22Rv1 (cell line): ENCODE measurements around the gene GAA.

Source experiments
- H3K27ac ChIP-seq: fragments of 450-650 bp; 2 replicates; pipeline ENCODE4 v1.5.1; 2017
- ZFX ChIP-seq: fragments of 450-650 bp; IDR thresholded peaks from 2 replicates; pipeline ENCODE4 v1.6.1; 2017; ENCODE audit warnings: antibody characterized with exemption, borderline replicate concordance
- TF ChIP-seq, protein P1 (sequence below): fragments of 450-650 bp; IDR thresholded peaks from 2 replicates; pipeline ENCODE4 v1.5.1; 2017; ENCODE audit warnings: mild to moderate bottlenecking

GAA gene

DNA sequence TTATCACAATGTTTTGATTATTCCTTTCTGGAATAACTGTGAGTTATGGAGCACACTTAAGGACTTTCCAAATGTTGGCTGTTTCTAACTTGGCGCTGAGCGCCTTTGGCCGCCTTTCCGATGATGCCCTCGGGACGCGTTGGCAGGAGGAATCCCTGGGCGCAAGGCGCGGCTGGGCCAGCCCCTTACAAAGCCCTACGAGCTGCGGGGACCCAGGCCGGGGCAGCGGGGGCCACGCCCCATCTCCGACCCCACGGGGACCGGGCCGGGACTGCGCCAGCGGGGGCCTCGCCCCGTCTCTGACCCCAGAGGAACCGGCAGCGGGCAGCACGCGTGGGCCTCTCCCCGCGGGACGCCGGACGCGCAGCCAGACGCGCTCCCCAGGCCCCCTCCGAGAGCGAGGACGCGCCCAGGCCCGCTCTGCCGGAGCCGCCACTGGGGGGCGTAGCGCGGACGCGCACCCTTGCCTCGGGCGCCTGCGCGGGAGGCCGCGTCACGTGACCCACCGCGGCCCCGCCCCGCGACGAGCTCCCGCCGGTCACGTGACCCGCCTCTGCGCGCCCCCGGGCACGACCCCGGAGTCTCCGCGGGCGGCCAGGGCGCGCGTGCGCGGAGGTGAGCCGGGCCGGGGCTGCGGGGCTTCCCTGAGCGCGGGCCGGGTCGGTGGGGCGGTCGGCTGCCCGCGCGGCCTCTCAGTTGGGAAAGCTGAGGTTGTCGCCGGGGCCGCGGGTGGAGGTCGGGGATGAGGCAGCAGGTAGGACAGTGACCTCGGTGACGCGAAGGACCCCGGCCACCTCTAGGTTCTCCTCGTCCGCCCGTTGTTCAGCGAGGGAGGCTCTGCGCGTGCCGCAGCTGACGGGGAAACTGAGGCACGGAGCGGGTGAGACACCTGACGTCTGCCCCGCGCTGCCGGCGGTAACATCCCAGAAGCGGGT is at the start of gene GAA:
GAA (plus strand) TSS at position 571 of the 935 bp plus-strand sequence. CDS start 3,006 bp downstream, outside the sequence.
- peak within 1 kb of the TSS; percentile 66 for H3K27ac ChIP-seq
- TF ChIP-seq ZFX: no peak
- TF ChIP-seq, protein P1, sequence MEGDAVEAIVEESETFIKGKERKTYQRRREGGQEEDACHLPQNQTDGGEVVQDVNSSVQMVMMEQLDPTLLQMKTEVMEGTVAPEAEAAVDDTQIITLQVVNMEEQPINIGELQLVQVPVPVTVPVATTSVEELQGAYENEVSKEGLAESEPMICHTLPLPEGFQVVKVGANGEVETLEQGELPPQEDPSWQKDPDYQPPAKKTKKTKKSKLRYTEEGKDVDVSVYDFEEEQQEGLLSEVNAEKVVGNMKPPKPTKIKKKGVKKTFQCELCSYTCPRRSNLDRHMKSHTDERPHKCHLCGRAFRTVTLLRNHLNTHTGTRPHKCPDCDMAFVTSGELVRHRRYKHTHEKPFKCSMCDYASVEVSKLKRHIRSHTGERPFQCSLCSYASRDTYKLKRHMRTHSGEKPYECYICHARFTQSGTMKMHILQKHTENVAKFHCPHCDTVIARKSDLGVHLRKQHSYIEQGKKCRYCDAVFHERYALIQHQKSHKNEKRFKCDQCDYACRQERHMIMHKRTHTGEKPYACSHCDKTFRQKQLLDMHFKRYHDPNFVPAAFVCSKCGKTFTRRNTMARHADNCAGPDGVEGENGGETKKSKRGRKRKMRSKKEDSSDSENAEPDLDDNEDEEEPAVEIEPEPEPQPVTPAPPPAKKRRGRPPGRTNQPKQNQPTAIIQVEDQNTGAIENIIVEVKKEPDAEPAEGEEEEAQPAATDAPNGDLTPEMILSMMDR: peak; percentile 95

DNA sequence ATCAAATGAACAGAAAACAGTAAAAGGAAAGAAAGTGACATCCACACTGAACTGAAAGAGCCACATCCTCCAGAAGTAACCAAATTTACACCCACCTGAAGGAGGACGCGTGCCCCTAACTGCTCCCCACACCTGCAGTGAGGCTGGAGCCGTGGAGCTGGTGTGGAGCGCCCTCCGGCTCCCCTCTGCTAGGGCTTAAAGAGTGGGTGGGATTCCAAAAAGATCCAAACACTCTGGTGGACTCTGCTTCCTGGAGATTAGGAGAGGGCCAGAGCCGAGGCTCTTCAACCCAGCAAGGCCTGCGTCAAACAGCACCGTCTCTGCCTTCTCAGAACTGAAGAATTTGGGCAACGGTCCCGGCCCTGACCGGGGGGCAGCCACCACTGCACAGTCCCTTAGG is 49.7 kb upstream of the GAA start:
- no peak overlapping the region for H3K27ac ChIP-seq
- no peak for TF ChIP-seq ZFX
- TF ChIP-seq, protein P1: no peak

DNA sequence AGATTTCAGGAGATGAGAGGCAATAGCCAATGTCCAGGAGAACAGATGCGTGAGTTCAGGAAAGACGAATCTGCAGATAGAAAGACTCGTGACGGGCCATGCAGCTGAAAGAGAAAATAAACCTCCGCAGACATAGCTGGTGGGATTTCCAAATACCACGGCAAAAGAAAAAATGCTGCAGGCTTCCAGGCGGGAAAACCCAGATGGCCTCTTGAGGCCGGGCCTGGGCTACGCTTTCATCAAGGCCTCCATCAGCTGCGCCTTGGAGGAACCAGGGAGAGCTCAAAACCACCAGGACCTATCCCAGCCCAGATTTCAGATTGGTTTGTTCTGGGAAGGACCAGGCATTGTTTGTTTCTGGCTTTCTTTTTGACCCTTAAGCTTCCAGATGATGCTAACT is 48.3 kb upstream of the GAA start:
- TF ChIP-seq, protein P1: no peak
- TF ChIP-seq ZFX: no peak
- no peak overlapping the region for H3K27ac ChIP-seq

DNA sequence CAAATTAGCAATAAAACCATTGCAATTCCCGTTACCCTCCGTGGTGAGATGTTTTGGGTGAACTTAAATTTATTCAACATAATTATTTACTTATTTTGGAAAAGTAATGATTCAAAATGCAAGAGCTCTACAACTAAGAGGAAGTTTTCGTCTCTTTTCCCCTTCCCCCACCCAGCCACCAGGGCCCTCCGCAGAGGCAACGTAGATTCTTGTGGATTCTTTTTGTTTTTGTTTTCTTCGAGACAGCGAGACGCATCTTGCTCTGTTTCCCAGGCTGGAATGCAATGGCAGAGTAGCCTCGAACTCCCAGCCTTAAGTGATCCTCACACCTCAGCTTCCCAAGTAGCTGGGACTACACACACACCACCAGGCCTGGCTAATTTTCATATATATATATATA is 45.8 kb upstream of the GAA start:
- TF ChIP-seq ZFX: no peak
- TF ChIP-seq, protein P1: no peak
- H3K27ac ChIP-seq: no peak overlapping the region

DNA sequence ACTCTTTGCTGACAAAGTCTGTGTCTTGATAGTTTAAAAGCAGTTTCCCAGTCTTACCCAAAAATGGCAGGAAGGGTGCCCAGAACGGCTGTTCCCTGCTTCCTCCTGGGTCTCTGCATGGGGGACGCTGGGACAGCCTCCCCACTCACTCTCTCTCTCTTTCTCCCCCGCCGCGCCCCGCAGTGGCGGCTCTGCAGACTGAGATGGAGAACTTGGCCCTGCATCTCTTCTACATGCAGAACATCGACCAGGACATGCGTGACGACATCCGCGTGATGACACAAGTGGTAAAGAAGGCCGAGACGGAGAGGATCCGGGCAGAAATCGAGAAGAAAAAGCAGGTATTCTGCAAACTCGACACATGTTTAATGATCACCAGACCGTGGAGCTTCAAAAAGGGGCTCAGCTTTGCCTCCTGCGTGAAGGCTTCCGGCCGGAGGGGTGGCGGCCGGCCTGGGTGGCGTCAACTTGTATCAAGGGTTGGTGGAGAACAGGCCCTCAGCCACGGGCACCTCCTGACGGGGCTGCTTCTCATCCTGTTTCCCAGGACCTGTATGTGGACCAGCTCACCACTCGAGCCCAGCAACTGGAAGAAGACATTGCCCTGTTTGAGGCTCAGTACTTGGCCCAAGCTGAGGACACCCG is 42.9 kb upstream of the GAA start:
- TF ChIP-seq, protein P1: no peak
- no peak for TF ChIP-seq ZFX
- H3K27ac ChIP-seq: no peak overlapping the region

DNA sequence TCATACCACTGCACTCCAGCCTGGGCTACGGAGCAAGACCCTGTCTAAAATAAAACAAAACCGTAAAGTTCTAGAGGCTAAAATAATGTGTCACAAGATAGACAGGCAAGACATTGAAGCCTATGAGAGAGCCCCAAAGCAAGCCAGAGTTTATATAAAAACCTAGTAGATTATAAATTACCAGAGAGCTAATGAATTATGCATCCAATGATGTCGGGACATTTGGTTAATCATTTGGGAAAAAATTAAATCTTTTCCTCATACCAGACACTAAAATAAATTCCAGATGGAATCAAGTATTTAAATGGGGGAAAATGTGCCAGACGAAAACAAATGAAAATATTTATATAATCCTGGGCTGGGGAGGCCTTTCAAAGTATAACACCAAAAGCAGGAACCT is 40.7 kb upstream of the GAA start:
- H3K27ac ChIP-seq: no peak overlapping the region
- no peak for TF ChIP-seq ZFX
- TF ChIP-seq, protein P1: no peak

DNA sequence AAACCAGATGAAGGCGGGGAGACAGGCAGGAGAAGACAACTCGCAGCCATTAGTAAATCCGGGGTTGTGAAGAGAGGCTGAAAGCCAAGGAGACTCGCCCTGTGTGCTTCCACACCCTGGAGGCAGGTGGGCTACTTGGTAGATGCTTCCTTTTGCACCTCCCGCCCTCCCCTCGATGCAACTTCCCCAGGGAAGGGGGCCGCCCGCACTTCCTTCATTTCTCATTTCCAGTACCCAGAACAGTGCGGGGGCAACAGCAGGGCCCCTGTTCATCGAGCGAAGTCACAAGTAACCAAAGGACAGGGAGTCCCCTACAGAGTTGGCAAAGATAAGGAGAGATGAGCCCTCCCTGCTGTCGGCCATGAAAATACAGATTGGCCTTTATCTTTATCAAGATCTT is 40.0 kb upstream of the GAA start:
- TF ChIP-seq ZFX: no peak
- TF ChIP-seq, protein P1: no peak
- no peak overlapping the region for H3K27ac ChIP-seq
